ENCODE results near the gene SLC6A13.

- TF ChIP-seq CTCF (IDR thresholded peaks at IDR 0.05) (no peak), POLR2A (IDR thresholded peaks at IDR 0.05) (no peak)
Observed at GRCh38 chr12:288687-289086, 26.1 kb upstream of the SLC6A13 start.

Measured in right lobe of liver (tissue), 4 donors.